Loucy (cell line): Measurements from ENCODE around the gene GAS5.
"Not testable (repeated sequence)": the region's sequence is repeated elsewhere in the genome, so short reads cannot be mapped to it uniquely, and the experiment has no call there.

Source experiments
- H2AFZ ChIP-seq: fragments of 200-600 bp; sonication (generic); 2 replicates; pipeline ENCODE4 v1.6.0; 2016; ENCODE audit warnings: antibody characterized with exemption, mild to moderate bottlenecking, low read length, moderate library complexity
- H3F3A ChIP-seq: fragments of 200-600 bp; 2 replicates; pipeline ENCODE4 v1.6.0; 2016; ENCODE audit warnings: antibody characterized with exemption, low read depth, mild to moderate bottlenecking
- H3K27me3 ChIP-seq: fragments of 200-600 bp; sonication (generic); 2 replicates; pipeline ENCODE4 v1.6.1; 2014; ENCODE audit warnings: low read length, mild to moderate bottlenecking; ENCODE audit not compliant: insufficient read depth, poor library complexity, severe bottlenecking
- H3K36me3 ChIP-seq: fragments of 200-600 bp; sonication (generic); 2 replicates; pipeline ENCODE4 v1.6.1; 2016; ENCODE audit warnings: low read length; ENCODE audit not compliant: insufficient read depth
- H3K4me1 ChIP-seq: fragments of 200-600 bp; sonication (generic); 2 replicates; pipeline ENCODE4 v1.5.1; 2014; ENCODE audit warnings: low read length, mild to moderate bottlenecking; ENCODE audit not compliant: insufficient read depth, poor library complexity, severe bottlenecking
- H3K4me2 ChIP-seq: fragments of 200-600 bp; sonication (generic); 2 replicates; pipeline ENCODE4 v1.6.0; 2014; ENCODE audit warnings: antibody characterized with exemption, low read length, low read depth, mild to moderate bottlenecking; ENCODE audit not compliant: poor library complexity, severe bottlenecking
- H3K4me3 ChIP-seq: fragments of 200-600 bp; sonication (generic); 2 replicates; pipeline ENCODE4 v1.5.1; 2014; ENCODE audit warnings: low read length, mild to moderate bottlenecking, mixed read lengths; ENCODE audit not compliant: poor library complexity, severe bottlenecking
- H3K79me2 ChIP-seq: fragments of 200-600 bp; sonication (generic); 2 replicates; pipeline ENCODE4 v1.6.1; 2014; ENCODE audit warnings: low read length; ENCODE audit not compliant: insufficient read depth
- H3K9ac ChIP-seq: fragments of 200-600 bp; sonication (generic); 2 replicates; pipeline ENCODE4 v1.6.0; 2014; ENCODE audit warnings: mild to moderate bottlenecking, low read depth, low read length, moderate library complexity; ENCODE audit not compliant: poor library complexity, severe bottlenecking
- H3K9me2 ChIP-seq: fragments of 200-600 bp; sonication (generic); replicated peaks from 2 replicates; pipeline ENCODE4 v1.6.1; 2016; ENCODE audit warnings: low read depth, low read length, mixed read lengths
- H3K9me3 ChIP-seq: fragments of 200-600 bp; sonication (generic); 2 replicates; pipeline ENCODE4 v1.6.1; 2014; ENCODE audit warnings: mild to moderate bottlenecking, antibody characterized with exemption, low read length, low read depth; ENCODE audit not compliant: insufficient read depth
- H4K20me1 ChIP-seq: fragments of 200-600 bp; sonication (generic); 2 replicates; pipeline ENCODE4 v1.6.0; 2014; ENCODE audit warnings: antibody characterized with exemption, low read length, mild to moderate bottlenecking; ENCODE audit not compliant: insufficient read depth, poor library complexity, severe bottlenecking
- CTCF ChIP-seq: fragments of 200-600 bp; sonication (generic); conservative IDR thresholded peaks from 2 replicates; pipeline ENCODE4 v1.5.1; 2014; ENCODE audit warnings: mild to moderate bottlenecking, antibody characterized with exemption, low read length
- EZH2phosphoT487 ChIP-seq: fragments of 200-600 bp; IDR thresholded peaks from 2 replicates; pipeline ENCODE4 v1.6.1; 2018; ENCODE audit warnings: antibody characterized with exemption, mild to moderate bottlenecking, moderate library complexity, borderline replicate concordance

Gene GAS5

DNA sequence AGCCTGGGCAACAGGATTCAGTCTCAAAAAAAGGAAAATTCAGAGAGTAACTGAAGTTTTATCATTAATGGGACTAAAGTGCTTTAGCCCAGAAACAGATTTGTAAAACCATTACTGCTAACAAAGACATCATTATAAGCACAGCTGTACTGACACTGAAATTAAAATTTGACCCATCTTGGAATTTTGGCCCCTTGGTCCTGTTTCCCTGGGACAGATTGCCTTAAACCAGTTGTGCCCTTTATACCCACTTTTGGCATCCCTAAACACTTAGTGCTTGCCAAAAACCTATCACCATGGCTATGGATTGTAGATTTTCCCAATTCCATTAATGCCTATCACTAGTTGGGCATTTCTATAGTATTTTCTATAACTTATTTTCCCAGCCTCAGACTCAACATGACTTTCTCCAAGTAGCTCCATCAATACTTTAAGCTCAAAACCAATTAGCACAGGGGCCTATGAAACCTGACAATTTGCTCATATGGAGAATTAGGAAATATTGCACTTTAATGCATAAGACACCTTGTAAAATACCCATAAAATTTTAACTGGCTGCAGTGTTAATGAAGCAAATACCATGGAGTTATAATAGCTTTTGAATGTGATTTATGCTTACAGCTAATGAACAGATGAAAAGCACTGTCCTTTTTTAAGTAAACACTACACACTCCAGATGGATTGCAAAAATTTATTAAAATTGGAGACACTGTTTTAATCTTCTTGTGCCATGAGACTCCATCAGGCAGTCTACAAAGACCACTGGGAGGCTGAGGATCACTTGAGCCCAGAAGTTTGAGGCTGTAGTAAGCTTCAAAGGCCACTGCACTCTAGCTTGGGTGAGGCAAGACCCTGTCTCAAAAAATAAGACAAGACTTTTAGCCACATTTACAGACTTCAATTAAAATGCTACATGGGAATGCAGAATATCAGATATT is 4.3 kb downstream of the GAS5 start:
- no peak for TF ChIP-seq EZH2phosphoT487
- Histone ChIP-seq H2AFZ (no peak overlapping the region), H3K4me1 (peaks cover 33% of the 10 kb centered on the region), H3K4me3 (peak overlapping the region; percentile 92), H3K9me2 (no peaks in the 10 kb centered on the region), H3K27me3 (peaks cover 8% of the 10 kb centered on the region), H4K20me1 (peaks cover 51% of the 10 kb centered on the region), H3K9me3 (no peaks in the 10 kb centered on the region), H3F3A (peaks cover 13% of the 10 kb centered on the region; the same call in 1 of the 2 replicates), H3K79me2 (peaks cover 51% of the 10 kb centered on the region), H3K9ac (peak overlapping the region; percentile 29), H3K4me2 (peak overlapping the region; percentile 92), H3K36me3 (peaks cover 47% of the 10 kb centered on the region)

GRCh38 chr1:173862769-173863223 is 5.0 kb downstream of the GAS5 start:
- peaks cover 52% of the 10 kb centered on the region for H3K36me3 ChIP-seq
- peaks cover 51% of the 10 kb centered on the region for H4K20me1 ChIP-seq
- no peak overlapping the region for H3K4me3 ChIP-seq
- peak overlapping the region; percentile 92 for H3K4me2 ChIP-seq
- peaks cover 8% of the 10 kb centered on the region for H3K27me3 ChIP-seq
- H3K9me3 ChIP-seq, result no peaks in the 10 kb centered on the region
- H3K79me2 ChIP-seq, result peaks cover 51% of the 10 kb centered on the region
- no peak overlapping the region for H2AFZ ChIP-seq
- H3K9me2 ChIP-seq, result no peaks in the 10 kb centered on the region
- peaks cover 33% of the 10 kb centered on the region for H3K4me1 ChIP-seq
- H3F3A ChIP-seq, result peaks cover 16% of the 10 kb centered on the region; the same call in 1 of the 2 replicates
- no peak for TF ChIP-seq EZH2phosphoT487
- no peak for TF ChIP-seq CTCF
- H3K9ac ChIP-seq, result no peak overlapping the region

DNA sequence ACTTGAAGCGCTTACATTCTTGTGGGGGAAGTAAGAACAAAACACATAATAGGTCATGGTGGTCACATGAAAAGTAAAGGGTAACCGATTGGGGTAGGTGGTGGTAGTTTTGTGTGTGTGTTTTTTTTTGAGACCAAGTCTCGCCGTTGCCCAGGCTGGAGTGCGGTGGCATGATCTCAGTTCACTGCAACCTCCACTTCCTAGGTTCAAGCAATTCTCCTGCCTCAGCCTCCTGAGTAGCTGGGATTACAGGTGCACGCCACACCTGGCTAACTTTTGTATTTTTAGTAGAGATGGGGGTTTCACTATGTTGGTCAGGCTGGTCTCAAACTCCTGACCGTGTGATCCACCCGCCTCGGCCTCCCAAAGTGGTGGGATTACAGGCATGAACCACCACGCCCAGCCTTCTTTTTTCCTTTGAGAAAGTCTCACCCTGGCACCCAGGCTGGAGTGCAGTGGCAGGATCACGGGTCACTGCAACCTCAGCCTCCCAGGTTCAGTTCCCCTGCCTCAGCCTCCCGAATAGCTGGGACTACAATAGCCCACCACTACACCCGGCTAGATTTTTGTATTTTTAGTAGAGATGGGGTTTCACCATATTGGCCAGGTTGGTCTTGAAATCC is 5.5 kb downstream of the GAS5 start:
- Histone ChIP-seq H3K4me2 (peak overlapping the region; percentile 92), H4K20me1 (peaks cover 47% of the 10 kb centered on the region), H3F3A (peaks cover 21% of the 10 kb centered on the region; the same call in 1 of the 2 replicates), H3K4me1 (peaks cover 33% of the 10 kb centered on the region), H3K36me3 (peaks cover 57% of the 10 kb centered on the region), H3K79me2 (peaks cover 46% of the 10 kb centered on the region)
- not testable (repeated sequence) for H3K4me3 ChIP-seq, H3K27me3 ChIP-seq, H3K9me3 ChIP-seq, H3K9ac ChIP-seq, H3K9me2 ChIP-seq, H2AFZ ChIP-seq

DNA sequence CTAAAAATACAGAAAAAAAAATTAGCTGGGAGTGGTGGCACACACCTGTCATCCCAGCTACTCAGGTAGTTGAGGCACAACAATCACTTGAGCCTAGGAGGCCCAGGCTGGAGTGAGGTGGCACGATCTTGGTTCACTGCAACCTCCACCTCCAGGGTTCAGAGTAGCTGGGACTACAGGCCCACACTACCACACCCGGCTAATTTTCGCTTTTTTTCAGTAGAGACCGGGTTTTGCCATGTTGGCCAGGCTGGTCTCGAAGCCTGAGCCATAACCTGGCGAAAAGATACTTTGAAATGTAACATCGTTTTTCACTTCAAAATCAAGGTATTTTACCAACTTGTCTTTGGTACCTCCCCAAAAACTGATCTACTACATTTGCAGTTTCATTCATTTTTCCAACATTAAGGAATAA is 6.1 kb downstream of the GAS5 start:
- H4K20me1 ChIP-seq, result peaks cover 41% of the 10 kb centered on the region
- no peaks in the 10 kb centered on the region for H3K9me3 ChIP-seq
- peaks cover 54% of the 10 kb centered on the region for H3K36me3 ChIP-seq

More for the DNA sequence above, 6.1 kb downstream of the GAS5 start:
- no peak for TF ChIP-seq CTCF
- TF ChIP-seq EZH2phosphoT487, result no peak
- Histone ChIP-seq H3K27me3 (no peaks in the 10 kb centered on the region), H3K79me2 (peaks cover 40% of the 10 kb centered on the region), H3K4me2 (no peak overlapping the region), H2AFZ (no peak overlapping the region), H3K4me3 (no peak overlapping the region), H3K9me2 (no peaks in the 10 kb centered on the region), H3K9ac (no peak overlapping the region), H3F3A (peaks cover 21% of the 10 kb centered on the region; the same call in 1 of the 2 replicates), H3K4me1 (peaks cover 30% of the 10 kb centered on the region)
